OCI-LY3 (cell line): ENCODE data around the gene STPG4.

Source experiments
- CTCF ChIP-seq: fragments of 200-600, 300-600 bp; sonication (generic); IDR thresholded peaks from 2 replicates; pipeline ENCODE4 v1.5.1; 2014; ENCODE audit warnings: antibody characterized with exemption, low read length, low read depth
- EZH2phosphoT487 ChIP-seq: fragments of 200-600 bp; shearing (Covaris generic); IDR thresholded peaks from 2 replicates; pipeline ENCODE4 v1.6.1; 2018; ENCODE audit warnings: antibody characterized with exemption, mixed run types, low read depth

DNA sequence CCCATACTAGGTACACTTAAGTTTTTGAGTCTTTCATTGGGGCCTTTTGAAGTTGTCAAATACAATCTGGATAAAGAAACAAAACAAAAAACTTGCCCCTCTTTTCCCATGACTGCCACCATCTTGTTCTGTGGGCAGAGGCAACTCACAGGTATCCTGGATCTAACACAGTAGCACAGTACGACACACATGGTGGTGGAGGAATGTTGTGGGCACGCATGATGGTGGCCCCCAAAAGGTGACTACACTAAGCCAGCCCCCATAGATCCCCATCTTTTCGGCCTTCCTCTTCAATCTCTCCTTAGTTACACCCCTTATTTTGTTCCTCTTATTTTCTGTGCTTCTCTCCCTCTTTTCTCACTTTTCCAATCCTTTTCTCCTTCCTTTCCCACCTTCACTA is 4.5 kb upstream of the STPG4 start:
- TF ChIP-seq CTCF (no peak), EZH2phosphoT487 (no peak)
